Measurements from ENCODE around the gene FHIT.

FHIT gene

DNA sequence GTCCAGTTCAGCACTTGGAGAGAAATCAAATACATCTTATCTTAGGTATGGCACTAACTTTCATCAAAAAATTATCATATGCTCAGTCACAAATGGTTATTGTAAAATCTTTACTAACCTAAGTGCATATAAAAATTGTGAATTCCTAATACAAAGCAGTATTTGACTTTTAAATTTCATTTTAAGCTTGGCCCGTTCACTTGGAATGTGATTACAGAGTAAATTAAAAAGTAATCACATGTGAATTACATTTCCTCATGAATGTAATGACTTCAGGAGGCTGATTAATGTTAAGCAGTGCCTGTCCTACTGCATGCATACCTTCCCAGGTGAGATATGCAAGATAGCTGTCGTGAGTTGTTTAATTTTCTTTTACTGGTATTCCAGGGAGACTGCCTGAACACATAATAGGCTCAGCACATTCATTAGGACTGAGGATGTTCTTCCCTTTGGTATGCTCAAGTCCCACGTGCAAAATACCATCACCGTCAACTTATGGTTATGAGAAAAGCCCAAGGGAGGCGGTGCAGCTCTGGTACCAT lies 1053.0 kb downstream of the FHIT start:
- TF ChIP-seq CTCF (IDR thresholded peaks at IDR 0.05; ENCODE audit: low read depth, low read length): no peak
- Histone ChIP-seq H3K4me1 (no peaks in the 10 kb centered on the region), H3K36me3 (no peaks in the 10 kb centered on the region), H3K4me3 (ENCODE audit: low read depth, low read length) (no peak overlapping the region), H3K27me3 (no peaks in the 10 kb centered on the region), H3K9me3 (no peaks in the 10 kb centered on the region)
- DNase-seq: no peak

DNA sequence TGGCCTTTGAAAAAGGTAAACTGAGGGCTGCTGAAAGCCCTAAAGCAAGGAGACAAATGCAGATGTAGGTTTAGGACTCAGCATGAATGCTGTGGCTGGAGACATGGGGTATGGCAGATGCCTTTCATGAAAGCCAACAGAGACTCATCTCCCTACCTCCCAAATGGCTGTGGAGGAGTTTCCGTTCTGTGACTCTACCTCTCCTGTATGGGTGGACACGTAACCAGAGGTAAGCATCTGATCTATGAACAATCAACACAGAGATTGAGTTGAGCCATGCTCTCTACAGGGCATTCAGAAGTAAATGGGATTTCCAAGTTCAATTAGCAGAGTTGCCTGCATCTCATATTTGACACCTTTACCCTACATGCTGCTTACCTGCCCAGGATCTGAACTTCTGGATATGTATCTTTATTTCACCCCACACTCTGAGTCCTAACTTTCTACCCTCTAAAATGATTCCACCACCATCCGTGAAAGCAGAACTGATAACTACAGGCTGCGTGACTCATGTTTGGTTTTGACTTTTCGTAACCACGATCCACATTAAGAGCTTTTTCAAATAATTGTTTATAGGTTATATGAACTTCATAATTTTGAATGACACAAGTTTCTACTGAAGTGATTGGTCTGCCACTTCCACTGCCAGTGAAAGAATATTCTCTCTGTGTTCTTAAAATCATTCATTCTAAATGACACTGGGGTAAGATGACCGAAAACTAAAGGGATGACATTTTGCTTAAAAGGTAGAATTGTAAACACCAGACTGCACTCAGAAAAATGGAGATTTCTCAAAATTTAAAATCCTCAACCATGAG lies 1058.7 kb downstream of the FHIT start:
- Histone ChIP-seq H3K36me3 (no peaks in the 10 kb centered on the region), H3K9me3 (no peaks in the 10 kb centered on the region), H3K4me1 (no peaks in the 10 kb centered on the region), H3K27me3 (no peaks in the 10 kb centered on the region), H3K4me3 (ENCODE audit: low read depth, low read length) (no peak overlapping the region)
- no peak for TF ChIP-seq CTCF (IDR thresholded peaks at IDR 0.05; ENCODE audit: low read depth, low read length)
- DNase-seq: no peak

DNA sequence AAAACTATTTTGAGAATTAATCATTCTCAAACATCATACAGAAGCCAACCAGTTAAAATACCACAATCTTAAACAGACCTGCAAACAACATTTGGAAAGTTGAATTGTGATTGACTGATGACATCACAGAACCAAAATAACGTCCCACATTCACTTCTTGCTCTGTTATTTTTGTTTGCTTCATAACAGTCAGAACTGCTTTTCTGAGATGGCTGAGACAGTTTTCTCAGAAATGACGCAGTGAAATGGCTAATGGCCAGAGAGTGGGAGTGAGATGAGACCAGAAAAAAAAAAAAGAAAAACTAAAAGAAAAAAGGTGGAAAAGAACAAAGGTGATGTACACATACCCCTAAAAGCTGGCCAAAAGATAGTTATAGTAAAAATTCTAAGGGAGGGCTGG lies 1061.2 kb downstream of the FHIT start:
- Histone ChIP-seq H3K9me3 (no peaks in the 10 kb centered on the region), H3K27me3 (no peaks in the 10 kb centered on the region), H3K4me3 (ENCODE audit: low read depth, low read length) (no peak overlapping the region), H3K4me1 (no peaks in the 10 kb centered on the region), H3K36me3 (no peaks in the 10 kb centered on the region)
- DNase-seq: no peak
- no peak for TF ChIP-seq CTCF (IDR thresholded peaks at IDR 0.05; ENCODE audit: low read depth, low read length)

GRCh38 chr3:60189304-60189703 lies 1061.9 kb downstream of the FHIT start:
- H3K4me3 ChIP-seq (ENCODE audit: low read depth, low read length): no peak overlapping the region
- no peaks in the 10 kb centered on the region for H3K27me3 ChIP-seq
- H3K9me3 ChIP-seq: no peaks in the 10 kb centered on the region
- DNase-seq: no peak
- TF ChIP-seq CTCF (IDR thresholded peaks at IDR 0.05; ENCODE audit: low read depth, low read length): no peak
- no peaks in the 10 kb centered on the region for H3K36me3 ChIP-seq
- H3K4me1 ChIP-seq: no peaks in the 10 kb centered on the region

GRCh38 chr3:60188803-60189202 lies 1062.4 kb downstream of the FHIT start:
- no peaks in the 10 kb centered on the region for H3K4me1 ChIP-seq
- TF ChIP-seq CTCF (IDR thresholded peaks at IDR 0.05; ENCODE audit: low read depth, low read length): no peak
- no peaks in the 10 kb centered on the region for H3K27me3 ChIP-seq
- H3K36me3 ChIP-seq: no peaks in the 10 kb centered on the region
- no peak overlapping the region for H3K4me3 ChIP-seq (ENCODE audit: low read depth, low read length)
- H3K9me3 ChIP-seq: no peaks in the 10 kb centered on the region
- no peak for DNase-seq

DNA sequence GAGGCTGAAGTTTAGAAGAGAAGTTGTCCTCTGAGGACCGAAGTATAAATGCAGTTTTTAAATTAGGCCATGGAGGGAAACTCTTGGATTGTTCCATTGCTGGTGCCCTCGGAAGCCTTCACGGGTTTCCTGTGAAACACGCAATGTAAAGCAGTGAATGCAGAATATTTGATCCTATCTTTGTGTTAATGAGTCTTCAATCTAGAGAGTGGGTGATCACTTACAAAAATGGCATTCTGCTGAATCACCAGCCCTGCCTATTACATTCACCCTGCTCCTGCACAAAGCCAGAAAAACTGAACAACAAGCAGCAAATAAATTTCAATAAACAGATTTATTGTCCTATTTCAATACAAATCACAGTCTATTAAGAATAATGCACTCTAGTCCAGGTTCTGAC lies 1063.9 kb downstream of the FHIT start:
- DNase-seq: no peak
- no peak for TF ChIP-seq CTCF (IDR thresholded peaks at IDR 0.05; ENCODE audit: low read depth, low read length)

More for the DNA sequence above, 1063.9 kb downstream of the FHIT start:
- Histone ChIP-seq H3K4me1 (no peaks in the 10 kb centered on the region), H3K9me3 (no peaks in the 10 kb centered on the region), H3K36me3 (no peaks in the 10 kb centered on the region), H3K27me3 (no peaks in the 10 kb centered on the region), H3K4me3 (ENCODE audit: low read depth, low read length) (no peak overlapping the region)
